ENCODE results near the gene HPRT1. TPM values are rescaled to one million over a fixed set of nuclear protein-coding genes. Genes with fewer than 3 reads are reported as not detected.

The HPRT1 gene
- total RNA-seq = 10 to 100 TPM; 14.9 to 77.4 TPM

DNA sequence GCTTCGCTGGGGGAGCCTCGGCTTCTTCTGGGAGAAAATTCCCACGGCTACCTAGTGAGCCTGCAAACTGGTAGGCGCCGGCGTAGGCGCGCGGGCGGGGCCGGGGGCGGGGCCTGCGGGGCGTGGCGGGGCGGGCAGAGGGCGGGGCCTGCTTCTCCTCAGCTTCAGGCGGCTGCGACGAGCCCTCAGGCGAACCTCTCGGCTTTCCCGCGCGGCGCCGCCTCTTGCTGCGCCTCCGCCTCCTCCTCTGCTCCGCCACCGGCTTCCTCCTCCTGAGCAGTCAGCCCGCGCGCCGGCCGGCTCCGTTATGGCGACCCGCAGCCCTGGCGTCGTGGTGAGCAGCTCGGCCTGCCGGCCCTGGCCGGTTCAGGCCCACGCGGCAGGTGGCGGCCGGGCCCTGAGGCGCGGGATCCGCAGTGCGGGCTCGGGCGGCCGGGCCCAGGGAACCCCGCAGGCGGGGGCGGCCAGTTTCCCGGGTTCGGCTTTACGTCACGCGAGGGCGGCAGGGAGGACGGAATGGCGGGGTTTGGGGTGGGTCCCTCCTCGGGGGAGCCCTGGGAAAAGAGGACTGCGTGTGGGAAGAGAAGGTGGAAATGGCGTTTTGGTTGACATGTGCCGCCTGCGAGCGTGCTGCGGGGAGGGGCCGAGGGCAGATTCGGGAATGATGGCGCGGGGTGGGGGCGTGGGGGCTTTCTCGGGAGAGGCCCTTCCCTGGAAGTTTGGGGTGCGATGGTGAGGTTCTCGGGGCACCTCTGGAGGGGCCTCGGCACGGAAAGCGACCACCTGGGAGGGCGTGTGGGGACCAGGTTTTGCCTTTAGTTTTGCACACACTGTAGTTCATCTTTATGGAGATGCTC, at the start of gene HPRT1:
Gene HPRT1 (plus strand): TSS at position 161 of the 857 bp plus-strand sequence. CDS start 147 bp downstream, at position 308.
- Histone ChIP-seq H3K36me3 (no peaks in the 10 kb centered on the region), H3K4me3 (peak within 1 kb of the TSS; percentile 47 to 49), H3K4me1 (replicated peaks) (no peaks in the 10 kb centered on the region), H3K9me3 (no peaks in the 10 kb centered on the region), H3K27ac (peak within 1 kb of the TSS; percentile 53 to 67), H3K27me3 (replicated peaks; ENCODE audit: insufficient read depth) (no peaks in the 10 kb centered on the region)
- 0% methylated on average over 23 of the region's 85 CpGs for WGBS
- no peak for TF ChIP-seq POLR2AphosphoS5 (IDR thresholded peaks at IDR 0.05)
- TF ChIP-seq, protein P1, sequence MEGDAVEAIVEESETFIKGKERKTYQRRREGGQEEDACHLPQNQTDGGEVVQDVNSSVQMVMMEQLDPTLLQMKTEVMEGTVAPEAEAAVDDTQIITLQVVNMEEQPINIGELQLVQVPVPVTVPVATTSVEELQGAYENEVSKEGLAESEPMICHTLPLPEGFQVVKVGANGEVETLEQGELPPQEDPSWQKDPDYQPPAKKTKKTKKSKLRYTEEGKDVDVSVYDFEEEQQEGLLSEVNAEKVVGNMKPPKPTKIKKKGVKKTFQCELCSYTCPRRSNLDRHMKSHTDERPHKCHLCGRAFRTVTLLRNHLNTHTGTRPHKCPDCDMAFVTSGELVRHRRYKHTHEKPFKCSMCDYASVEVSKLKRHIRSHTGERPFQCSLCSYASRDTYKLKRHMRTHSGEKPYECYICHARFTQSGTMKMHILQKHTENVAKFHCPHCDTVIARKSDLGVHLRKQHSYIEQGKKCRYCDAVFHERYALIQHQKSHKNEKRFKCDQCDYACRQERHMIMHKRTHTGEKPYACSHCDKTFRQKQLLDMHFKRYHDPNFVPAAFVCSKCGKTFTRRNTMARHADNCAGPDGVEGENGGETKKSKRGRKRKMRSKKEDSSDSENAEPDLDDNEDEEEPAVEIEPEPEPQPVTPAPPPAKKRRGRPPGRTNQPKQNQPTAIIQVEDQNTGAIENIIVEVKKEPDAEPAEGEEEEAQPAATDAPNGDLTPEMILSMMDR (IDR thresholded peaks at IDR 0.05) = no peak
- TF ChIP-seq POLR2A (IDR thresholded peaks at IDR 0.05) = peak; percentile 37
- DNase-seq (ENCODE audit: low spot score) = peak; percentile 81
- intact Hi-C loops (cut with DNase I) = no loop called here

DNA sequence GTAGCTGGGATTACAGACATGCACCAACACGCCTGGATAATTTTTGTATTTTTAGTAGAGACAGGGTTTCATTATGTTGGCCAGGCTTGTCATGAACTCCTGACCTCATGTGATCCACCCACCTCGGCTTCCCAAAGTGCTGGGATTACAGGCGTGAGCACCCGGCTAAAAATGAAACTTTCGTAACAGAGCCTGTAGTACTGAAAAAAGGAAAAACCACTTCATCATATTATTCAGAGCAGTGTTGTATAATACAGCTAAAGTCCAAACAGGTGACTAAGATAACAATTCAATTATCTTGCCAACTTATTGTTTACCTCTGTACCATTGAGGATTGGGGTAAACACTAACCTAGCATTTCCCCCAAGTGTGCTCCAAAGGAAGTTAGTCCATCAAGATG, 43.9 kb upstream of the HPRT1 start:
- TF ChIP-seq, protein P1 (IDR thresholded peaks at IDR 0.05) = no peak
- TF ChIP-seq POLR2AphosphoS5 (IDR thresholded peaks at IDR 0.05) (no peak), POLR2A (IDR thresholded peaks at IDR 0.05) (no peak)
- no peaks in the 10 kb centered on the region for H3K36me3 ChIP-seq
- WGBS = 85% methylated on average over 5 of the region's 5 CpGs
- H3K4me3 ChIP-seq = no peak overlapping the region
- no peaks in the 10 kb centered on the region for H3K4me1 ChIP-seq (replicated peaks)
- H3K27ac ChIP-seq = no peak overlapping the region
- intact Hi-C loops (cut with DNase I) = no loop called here
- no peaks in the 10 kb centered on the region for H3K27me3 ChIP-seq (replicated peaks; ENCODE audit: insufficient read depth)
- no peaks in the 10 kb centered on the region for H3K9me3 ChIP-seq
- no peak for DNase-seq (ENCODE audit: low spot score)

- 74% methylated on average over 8 of the region's 8 CpGs for WGBS
- Histone ChIP-seq H3K36me3 (no peaks in the 10 kb centered on the region), H3K27ac (no peak overlapping the region), H3K4me3 (no peak overlapping the region), H3K4me1 (replicated peaks) (no peaks in the 10 kb centered on the region), H3K27me3 (replicated peaks; ENCODE audit: insufficient read depth) (no peaks in the 10 kb centered on the region), H3K9me3 (no peaks in the 10 kb centered on the region)
- intact Hi-C loops (cut with DNase I) = no loop called here
- DNase-seq (ENCODE audit: low spot score) = no peak
- TF ChIP-seq POLR2A (IDR thresholded peaks at IDR 0.05) (no peak), POLR2AphosphoS5 (IDR thresholded peaks at IDR 0.05) (no peak)
- TF ChIP-seq, protein P1 (IDR thresholded peaks at IDR 0.05) = no peak
Observed at GRCh38 chrX:134418317-134419113, 41.5 kb upstream of the HPRT1 start.

DNA sequence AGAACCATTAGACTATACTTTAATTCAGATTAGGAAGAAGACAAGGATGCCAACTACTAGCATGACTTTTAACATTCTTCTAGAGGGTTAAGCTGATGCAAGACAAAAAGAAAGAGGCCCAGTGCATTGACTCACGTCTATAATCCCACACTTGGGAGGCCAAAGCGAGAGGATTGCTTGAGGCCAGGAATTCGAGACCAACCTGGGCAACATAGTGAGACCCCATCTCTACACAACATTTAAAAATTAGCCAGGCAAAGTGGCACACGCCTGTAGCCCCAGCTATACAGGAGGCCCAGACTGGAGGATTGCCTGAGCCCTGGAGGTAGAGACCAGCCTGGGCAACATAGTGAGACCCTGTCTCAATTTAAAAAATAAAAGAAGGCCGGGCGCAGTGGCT, 40.2 kb upstream of the HPRT1 start:
- Histone ChIP-seq H3K9me3 (no peaks in the 10 kb centered on the region), H3K4me1 (replicated peaks) (no peaks in the 10 kb centered on the region), H3K27ac (no peak overlapping the region), H3K4me3 (no peak overlapping the region), H3K36me3 (no peaks in the 10 kb centered on the region), H3K27me3 (replicated peaks; ENCODE audit: insufficient read depth) (no peaks in the 10 kb centered on the region)
- TF ChIP-seq POLR2AphosphoS5 (IDR thresholded peaks at IDR 0.05) (no peak), POLR2A (IDR thresholded peaks at IDR 0.05) (no peak)
- TF ChIP-seq, protein P1 (IDR thresholded peaks at IDR 0.05) = no peak
- WGBS = 98% methylated on average over 6 of the region's 6 CpGs
- DNase-seq (ENCODE audit: low spot score) = no peak
- intact Hi-C loops (cut with DNase I) = no loop called here
